T-helper 1 cell treated with Interleukin-12 subunit alpha and Interleukin-12 subunit beta and Interleukin-4 antibody, amounts not matched to agents 30 ng/mL and 1 ng/mL, for 36 hours (primary cell): ENCODE results near the gene KCNMB2. TPM values are rescaled to one million over a fixed set of nuclear protein-coding genes. Genes with fewer than 3 reads are reported as not detected.
"Not testable (repeated sequence)": the region's sequence is repeated elsewhere in the genome, so short reads cannot be mapped to it uniquely, and the experiment has no call there.

Experiments used
- intact Hi-C: fragments of 100-400 bp; cut with micrococcal nuclease; formaldehyde crosslinking; loops from one replicate; pipeline ENCODE4 v1.15.1; 2024
- total RNA-seq: library from RNA; stranded (reverse); gene quantifications from 2 replicates; pipeline ENCODE4 v1.2.3, GENCODE V29; 2022

The KCNMB2 gene
- total RNA-seq, 1 donor from 2014 or later, result not detected

GRCh38 chr3:178699810-178700209 lies 163.6 kb downstream of the KCNMB2 start:
- intact Hi-C loops, result no loop called here

- intact Hi-C loops, result no loop called here
Observed at GRCh38 chr3:178703268-178703975, 167.2 kb downstream of the KCNMB2 start.

GRCh38 chr3:178705925-178706324 lies 169.7 kb downstream of the KCNMB2 start:
- intact Hi-C loops, result no loop called here

GRCh38 chr3:178706411-178706810 lies 170.2 kb downstream of the KCNMB2 start:
- intact Hi-C loops, result no loop called here

- intact Hi-C loops, result no loop called here
Observed at GRCh38 chr3:178707311-178708031, 171.2 kb downstream of the KCNMB2 start.

- intact Hi-C loops, result no loop called here
Observed at GRCh38 chr3:178709051-178709450, 172.8 kb downstream of the KCNMB2 start.

GRCh38 chr3:178711753-178712152 lies 175.5 kb downstream of the KCNMB2 start:
- intact Hi-C loops, result no loop called here

- intact Hi-C loops, result no loop called here
Observed at GRCh38 chr3:178712247-178712646, 176.0 kb downstream of the KCNMB2 start.

- intact Hi-C loops, result no loop called here
Observed at GRCh38 chr3:178714925-178715832, 178.9 kb downstream of the KCNMB2 start.

- intact Hi-C loops, result no loop called here
Observed at GRCh38 chr3:178718995-178719635, 182.9 kb downstream of the KCNMB2 start.

- intact Hi-C loops, result no loop called here
Observed at GRCh38 chr3:178732824-178733223, 196.6 kb downstream of the KCNMB2 start.

- intact Hi-C loops, result no loop called here
Observed at GRCh38 chr3:178735032-178735674, 198.9 kb downstream of the KCNMB2 start.

GRCh38 chr3:178736300-178736699 lies 200.1 kb downstream of the KCNMB2 start:
- intact Hi-C loops, result no loop called here

- intact Hi-C loops, result no loop called here
Observed at GRCh38 chr3:178739720-178740119, 203.5 kb downstream of the KCNMB2 start.

- intact Hi-C loops, result no loop called here
Observed at GRCh38 chr3:178741020-178741419, 204.8 kb downstream of the KCNMB2 start.

GRCh38 chr3:178743297-178743696 lies 207.1 kb downstream of the KCNMB2 start:
- intact Hi-C loops, result no loop called here

GRCh38 chr3:178745861-178746655 lies 209.8 kb downstream of the KCNMB2 start:
- intact Hi-C loops, result not testable (repeated sequence)

GRCh38 chr3:178748874-178749273 lies 212.6 kb downstream of the KCNMB2 start:
- intact Hi-C loops, result no loop called here

- intact Hi-C loops, result no loop called here
Observed at GRCh38 chr3:178749471-178749870, 213.2 kb downstream of the KCNMB2 start.
